B cell (primary cell): ENCODE data around the gene SYNJ2. TPM values are rescaled to one million over a fixed set of nuclear protein-coding genes. Genes with fewer than 3 reads are reported as not detected.

Source experiments
- ATAC-seq: fragments of 200-7000 bp; cut with Tn5 transposase; one replicate; pipeline ENCODE4 v1.10.0; 2021; ENCODE audit warnings: low read depth, mild to moderate bottlenecking, moderate number of reproducible peaks, moderate library complexity
- CTCF ChIA-PET: fragments of 350-600 bp; sonication (Branson Sonifier 250); formaldehyde crosslinking; loops from one replicate; lab custom pipeline; 2021; ENCODE audit warnings: antibody characterized with exemption, inconsistent platforms; lab: Charles Lee
- POLR2A ChIA-PET: fragments of 350-600 bp; sonication (Branson Sonifier 250); formaldehyde crosslinking; loops from one replicate; lab custom pipeline; 2021; ENCODE audit warnings: antibody characterized with exemption; lab: Charles Lee
- DNase-seq: peaks from one replicate; pipeline ENCODE4 v3.0.0; 2013
- H2AFZ ChIP-seq: 2 replicates; pipeline ENCODE4 v1.6.1; 2012; ENCODE audit warnings: mild to moderate bottlenecking, low read depth, low read length; ENCODE audit not compliant: insufficient read depth, poor library complexity, severe bottlenecking
- H3K27ac ChIP-seq, 2 donors: 1 replicate in 1 of 2; 2 replicates in 1 of 2; pipeline ENCODE4 v1.5.1; 2012 to 2013; ENCODE audit warnings: low read length in 2 of 2, mild to moderate bottlenecking in 2 of 2, moderate library complexity in 1 of 2
- H3K27me3 ChIP-seq, 4 experiments: fragments of 200-600 bp in 1 of 4; sonication (generic) in 1 of 4; replicated peaks in 1 of 4; 1 replicate in 2 of 4; 2 replicates in 2 of 4; pipeline versions ENCODE4 v1.6.1 to v1.7.0; 2013 to 2016; ENCODE audit warnings: low read length in 3 of 4, mild to moderate bottlenecking in 2 of 4, mixed read lengths in 1 of 4, moderate library complexity in 1 of 4; ENCODE audit not compliant: insufficient read depth in 4 of 4, control insufficient read depth in 3 of 4; ENCODE audit errors: control extremely low read depth in 1 of 4
- H3K36me3 ChIP-seq, 2 experiments: replicated peaks in 1 of 2; 1 replicate in 1 of 2; 2 replicates in 1 of 2; pipeline versions ENCODE4 v1.6.1 to v1.7.1; 2013; ENCODE audit warnings: low read length in 1 of 2; ENCODE audit not compliant: insufficient read depth in 2 of 2, control insufficient read depth in 1 of 2; ENCODE audit errors: control extremely low read depth in 1 of 2, extremely low read depth in 1 of 2
- H3K4me1 ChIP-seq, 2 donors: fragments of 200-600 bp in 1 of 2; sonication (generic) in 1 of 2; 1 replicate in 1 of 2; 2 replicates in 1 of 2; pipeline versions ENCODE4 v1.5.1 to v1.6.1; 2013 to 2017; ENCODE audit warnings: low read length in 2 of 2; ENCODE audit not compliant: control insufficient read depth in 2 of 2, insufficient read depth in 2 of 2
- H3K4me2 ChIP-seq: replicated peaks from 2 replicates; pipeline ENCODE3; 2012; ENCODE audit warnings: mild to moderate bottlenecking, low read depth, low read length; ENCODE audit not compliant: poor library complexity, severe bottlenecking
- H3K4me3 ChIP-seq, 5 experiments: fragments of 200-600 bp in 1 of 5; sonication (generic) in 1 of 5; 1 replicate in 3 of 5; 2 replicates in 2 of 5; pipeline versions ENCODE4 v1.5.1 to v1.7.0; 2011 to 2016; ENCODE audit warnings: low read length in 4 of 5, mild to moderate bottlenecking in 4 of 5, low read depth in 2 of 5, control low read depth in 1 of 5, moderate library complexity in 1 of 5; ENCODE audit not compliant: insufficient read depth in 1 of 5; ENCODE audit errors: control extremely low read depth in 1 of 5, extremely low read depth in 1 of 5
- H3K79me2 ChIP-seq: fragments of 200-600 bp; sonication (generic); one replicate; pipeline ENCODE4 v1.6.0; 2016; ENCODE audit warnings: low read length; ENCODE audit not compliant: control insufficient read depth, insufficient read depth
- H3K9ac ChIP-seq: fragments of 200-600 bp; sonication (generic); 2 replicates; pipeline ENCODE4 v1.6.1; 2017; ENCODE audit warnings: mild to moderate bottlenecking, low read length, moderate library complexity
- H3K9me3 ChIP-seq, 3 donors: one replicate each; pipeline versions ENCODE4 v1.6.1 to v1.7.1; 2013; ENCODE audit warnings: low read length in 2 of 3; ENCODE audit not compliant: control insufficient read depth in 2 of 3, insufficient read depth in 1 of 3; ENCODE audit errors: control extremely low read depth in 1 of 3
- H4K20me1 ChIP-seq: 2 replicates; pipeline ENCODE4 v1.6.0; 2012; ENCODE audit warnings: mild to moderate bottlenecking, low read length; ENCODE audit not compliant: insufficient read depth, control insufficient read depth, poor library complexity, severe bottlenecking
- H3K27ac Mint-ChIP-seq: one replicate; pipeline ENCODE4 v1.8.0; 2021; ENCODE audit warnings: mixed read lengths
- H3K27me3 Mint-ChIP-seq: one replicate; pipeline ENCODE4 v1.8.0; 2021; ENCODE audit warnings: mixed read lengths
- H3K4me1 Mint-ChIP-seq: one replicate; pipeline ENCODE4 v1.8.0; 2021; ENCODE audit warnings: mixed read lengths
- H3K4me3 Mint-ChIP-seq: one replicate; pipeline ENCODE4 v1.8.0; 2021; ENCODE audit warnings: mixed read lengths
- H3K9me3 Mint-ChIP-seq: one replicate; pipeline ENCODE4 v1.8.0; 2022; ENCODE audit warnings: mixed read lengths; ENCODE audit not compliant: insufficient read depth
- CTCF ChIP-seq: fragments of 200-600 bp; IDR thresholded peaks from one replicate; pipeline ENCODE4 v1.8.0; 2022; ENCODE audit warnings: antibody characterized with exemption, mild to moderate bottlenecking
- EZH2 ChIP-seq: IDR thresholded peaks from 2 replicates; pipeline ENCODE4 v1.6.1; 2012; ENCODE audit warnings: borderline replicate concordance, low read depth, mild to moderate bottlenecking, moderate library complexity, low read length; ENCODE audit not compliant: insufficient read depth, poor library complexity, severe bottlenecking
- WGBS: methylation state at CpG from one replicate; pipeline ENCODE4 v1.1.5; 2013; ENCODE audit warnings: missing lambda C conversion rate; ENCODE audit not compliant: insufficient coverage; 5-methylcytosine and 5-hydroxymethylcytosine counted together
- intact Hi-C: fragments of 100-400 bp; cut with micrococcal nuclease; formaldehyde crosslinking; loops from one replicate; pipeline ENCODE4 v1.10.0; 2022
- polyA plus RNA-seq: library from polyadenylated mRNA; depleted of rRNA; stranded (reverse); fragments of >200 nt; gene quantifications from 2 replicates; pipeline ENCODE4 v1.2.3, GENCODE V29; 2012
- total RNA-seq, 2 donors: library from RNA; stranded (reverse); fragments of 120-200 nt in 1 of 2; gene quantifications; 1 replicate in 1 of 2; 2 replicates in 1 of 2; pipeline versions ENCODE4 v1.2.3 to v1.2.4, GENCODE V29; 2013 to 2022

SYNJ2 gene
- total and polyA plus RNA-seq, 2 donors (not counting 1 experiment from before 2014, with no cell fraction given) = 5.2 to 11.4 TPM

GRCh38 chr6:157956171-157956730 is 25.4 kb upstream of the SYNJ2 start:
- Mint-ChIP-seq H3K27me3 (peaks cover 9% of the 10 kb centered on the region), H3K4me3 (no peak overlapping the region), H3K9me3 (peaks cover 11% of the 10 kb centered on the region), H3K4me1 (peaks cover 2% of the 10 kb centered on the region), H3K27ac (no peak overlapping the region)
- H3K4me2 ChIP-seq = no peak overlapping the region
- H3K79me2 ChIP-seq = no peaks in the 10 kb centered on the region
- no peak overlapping the region for H3K9ac ChIP-seq
- DNase-seq (no peak), ATAC-seq (no peak)
- no peaks in the 10 kb centered on the region for H4K20me1 ChIP-seq
- no peaks in the 10 kb centered on the region for H3K4me1 ChIP-seq
- intact Hi-C loops = no loop called here
- WGBS = 94% methylated on average over 12 of the region's 12 CpGs
- no peaks in the 10 kb centered on the region for H3K36me3 ChIP-seq
- no peak overlapping the region for H2AFZ ChIP-seq
- no peak overlapping the region for H3K27ac ChIP-seq
- ChIA-PET CTCF (no interaction called here), POLR2A (interaction anchor here (0.7 kb wide), 2 partner anchors 74 to 113 kb away, joined by 3 to 5 read pairs; no protein-coding TSS in a partner anchor)
- peaks cover 1 to 35% (median 19%) of the 10 kb centered on the region in 3 donors for H3K9me3 ChIP-seq
- no peak overlapping the region for H3K4me3 ChIP-seq
- TF ChIP-seq EZH2 = no peak
- no peak for TF ChIP-seq CTCF
- peaks cover 0 to 4% (median 0%) of the 10 kb centered on the region in 4 experiments for H3K27me3 ChIP-seq

GRCh38 chr6:157959451-157960227 is 22.0 kb upstream of the SYNJ2 start:
- Histone ChIP-seq H3K9ac (no peak overlapping the region), H3K27ac (no peak overlapping the region), H4K20me1 (no peaks in the 10 kb centered on the region), H3K9me3 (peaks cover 1 to 32% (median 19%) of the 10 kb centered on the region in 3 donors), H3K4me3 (no peak overlapping the region), H3K79me2 (no peaks in the 10 kb centered on the region), H3K36me3 (no peaks in the 10 kb centered on the region), H2AFZ (no peak overlapping the region), H3K27me3 (peaks cover 0 to 4% (median 2%) of the 10 kb centered on the region in 4 experiments), H3K4me2 (no peak overlapping the region), H3K4me1 (no peaks in the 10 kb centered on the region)
- ATAC-seq (no peak), DNase-seq (no peak)
- no peak for TF ChIP-seq EZH2
- H3K4me1 Mint-ChIP-seq = peaks cover 4% of the 10 kb centered on the region
- no peak overlapping the region for H3K4me3 Mint-ChIP-seq
- peaks cover 12% of the 10 kb centered on the region for H3K27me3 Mint-ChIP-seq
- POLR2A ChIA-PET = no interaction called here
- H3K9me3 Mint-ChIP-seq = peaks cover 11% of the 10 kb centered on the region
- no peak overlapping the region for H3K27ac Mint-ChIP-seq
- CTCF ChIA-PET = no interaction called here
- WGBS = no CpG with 5 or more reads among the region's 1 CpG
- intact Hi-C loops = no loop called here
